ENCODE measurements around the gene CRTC2. TPM values are rescaled to one million over a fixed set of nuclear protein-coding genes. Genes with fewer than 3 reads are reported as not detected.
"Not testable (repeated sequence)": the region's sequence is repeated elsewhere in the genome, so short reads cannot be mapped to it uniquely, and the experiment has no call there.

The CRTC2 gene
- total RNA-seq, 2 donors from 2014 or later = 84.9 to 131 TPM

- not testable (repeated sequence) for H3K9me3 Mint-ChIP-seq; H3K4me1 Mint-ChIP-seq; ATAC-seq (replicated peaks); H3K36me3 Mint-ChIP-seq (ENCODE audit: low read depth); H3K4me3 Mint-ChIP-seq; H3K27me3 Mint-ChIP-seq; H3K27ac Mint-ChIP-seq
Observed at GRCh38 chr1:153981735-153982134, 23.3 kb upstream of the CRTC2 start.

GRCh38 chr1:153979091-153979490, 20.7 kb upstream of the CRTC2 start:
- H3K36me3 Mint-ChIP-seq (ENCODE audit: low read depth) = peaks cover 36% of the 10 kb centered on the region
- peak overlapping the region; percentile 94 for H3K27ac Mint-ChIP-seq
- H3K9me3 Mint-ChIP-seq; H3K27me3 Mint-ChIP-seq; ATAC-seq (replicated peaks): not testable (repeated sequence)
- peaks cover 13% of the 10 kb centered on the region for H3K4me1 Mint-ChIP-seq
- H3K4me3 Mint-ChIP-seq = peak overlapping the region; percentile 98

GRCh38 chr1:153978274-153978909, 20.0 kb upstream of the CRTC2 start:
- Mint-ChIP-seq H3K4me3 (peak overlapping the region; percentile 98), H3K36me3 (ENCODE audit: low read depth) (peaks cover 43% of the 10 kb centered on the region), H3K27me3 (no peaks in the 10 kb centered on the region), H3K9me3 (no peaks in the 10 kb centered on the region), H3K4me1 (peaks cover 13% of the 10 kb centered on the region), H3K27ac (peak overlapping the region; percentile 94)
- peak; percentile 5 for ATAC-seq (replicated peaks)

GRCh38 chr1:153977250-153978240, 19.1 kb upstream of the CRTC2 start, which contains the start of gene JTB:
Gene JTB, minus strand, starts transcription at chr1:153977674. Its CDS starts 422 bp downstream, at chr1:153977252.
- Mint-ChIP-seq H3K4me1 (peaks cover 13% of the 10 kb centered on the region), H3K9me3 (no peaks in the 10 kb centered on the region), H3K4me3 (peak within 1 kb of the TSS; percentile 98), H3K36me3 (ENCODE audit: low read depth) (peaks cover 48% of the 10 kb centered on the region), H3K27ac (peak within 1 kb of the TSS; percentile 94), H3K27me3 (no peaks in the 10 kb centered on the region)
- ATAC-seq (replicated peaks) = peak; percentile 94

DNA sequence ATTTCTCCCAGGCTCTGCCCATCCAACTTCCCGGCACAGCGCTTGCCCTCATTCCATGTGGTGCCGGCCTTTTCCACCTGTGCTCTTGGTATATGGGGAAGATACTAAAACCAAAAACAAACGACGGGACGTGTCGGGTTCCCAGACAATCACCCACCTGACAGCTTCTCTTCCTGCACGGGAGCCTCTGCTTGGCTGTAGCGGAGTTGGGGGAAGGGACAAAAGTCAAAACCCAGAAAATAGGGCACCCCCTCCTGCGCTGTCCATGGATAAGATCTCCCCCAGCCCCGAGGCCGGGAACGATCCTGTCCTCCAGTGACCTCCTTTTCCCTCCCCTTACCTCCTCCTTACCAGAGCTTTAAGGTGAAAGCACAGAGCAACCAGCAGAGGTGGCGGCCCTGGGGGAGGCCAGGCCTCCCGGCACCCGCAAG, 18.4 kb upstream of the CRTC2 start:
- H3K4me3 Mint-ChIP-seq = peak overlapping the region; percentile 98
- no peaks in the 10 kb centered on the region for H3K27me3 Mint-ChIP-seq
- ATAC-seq (replicated peaks) = peak; percentile 8
- peaks cover 13% of the 10 kb centered on the region for H3K4me1 Mint-ChIP-seq
- H3K27ac Mint-ChIP-seq = peak overlapping the region; percentile 94
- H3K9me3 Mint-ChIP-seq = no peaks in the 10 kb centered on the region
- peaks cover 48% of the 10 kb centered on the region for H3K36me3 Mint-ChIP-seq (ENCODE audit: low read depth)

DNA sequence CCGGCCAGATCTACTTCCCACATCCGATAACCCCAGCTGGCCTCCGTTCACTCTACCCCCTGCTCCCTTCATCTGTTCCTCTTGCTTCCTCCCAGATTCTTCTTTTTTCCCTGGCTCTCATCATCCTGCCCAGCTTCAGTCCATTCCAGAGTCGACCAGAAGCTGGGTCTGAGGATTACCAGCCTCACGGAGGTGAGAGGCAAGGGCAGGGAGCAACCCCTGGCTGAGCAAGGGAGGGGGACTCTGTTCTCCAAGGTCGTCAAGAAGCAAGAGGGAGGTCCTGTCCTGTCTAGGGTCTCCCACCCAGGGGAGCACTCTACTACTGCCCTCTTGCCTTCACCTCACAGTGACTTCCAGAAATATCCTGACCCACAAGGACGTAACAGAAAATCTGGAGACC, 15.1 kb upstream of the CRTC2 start:
- Mint-ChIP-seq H3K27me3 (no peaks in the 10 kb centered on the region), H3K4me1 (peaks cover 12% of the 10 kb centered on the region), H3K9me3 (no peaks in the 10 kb centered on the region), H3K4me3 (no peak overlapping the region), H3K36me3 (ENCODE audit: low read depth) (peaks cover 48% of the 10 kb centered on the region), H3K27ac (peak overlapping the region; percentile 52)
- no peak for ATAC-seq (replicated peaks)

DNA sequence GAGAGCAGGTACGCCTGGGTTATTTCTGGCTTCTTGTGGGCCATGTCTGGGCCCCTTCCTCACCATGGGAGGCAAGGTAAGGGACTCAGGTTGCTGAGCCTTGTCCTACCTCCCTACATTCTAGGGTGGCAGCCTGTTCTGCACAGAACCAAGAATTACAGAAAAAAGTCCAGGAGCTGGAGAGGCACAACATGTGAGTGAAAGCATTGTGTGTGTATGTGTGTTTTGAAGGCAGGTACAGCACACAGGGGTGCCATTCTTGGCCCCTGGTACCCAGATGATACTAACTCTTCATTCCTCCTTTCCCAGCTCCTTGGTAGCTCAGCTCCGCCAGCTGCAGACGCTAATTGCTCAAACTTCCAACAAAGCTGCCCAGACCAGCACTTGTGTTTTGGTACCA, 14.7 kb upstream of the CRTC2 start:
- Mint-ChIP-seq H3K27me3 (no peaks in the 10 kb centered on the region), H3K27ac (peak overlapping the region; percentile 52), H3K4me3 (no peak overlapping the region), H3K9me3 (no peaks in the 10 kb centered on the region), H3K36me3 (ENCODE audit: low read depth) (peaks cover 48% of the 10 kb centered on the region), H3K4me1 (peaks cover 12% of the 10 kb centered on the region)
- no peak for ATAC-seq (replicated peaks)

GRCh38 chr1:153970346-153970745, 11.9 kb upstream of the CRTC2 start:
- H3K27ac Mint-ChIP-seq = no peak overlapping the region
- no peak overlapping the region for H3K4me3 Mint-ChIP-seq
- H3K9me3 Mint-ChIP-seq = no peaks in the 10 kb centered on the region
- no peak for ATAC-seq (replicated peaks)
- peaks cover 24% of the 10 kb centered on the region for H3K4me1 Mint-ChIP-seq
- peaks cover 38% of the 10 kb centered on the region for H3K36me3 Mint-ChIP-seq (ENCODE audit: low read depth)
- no peaks in the 10 kb centered on the region for H3K27me3 Mint-ChIP-seq

DNA sequence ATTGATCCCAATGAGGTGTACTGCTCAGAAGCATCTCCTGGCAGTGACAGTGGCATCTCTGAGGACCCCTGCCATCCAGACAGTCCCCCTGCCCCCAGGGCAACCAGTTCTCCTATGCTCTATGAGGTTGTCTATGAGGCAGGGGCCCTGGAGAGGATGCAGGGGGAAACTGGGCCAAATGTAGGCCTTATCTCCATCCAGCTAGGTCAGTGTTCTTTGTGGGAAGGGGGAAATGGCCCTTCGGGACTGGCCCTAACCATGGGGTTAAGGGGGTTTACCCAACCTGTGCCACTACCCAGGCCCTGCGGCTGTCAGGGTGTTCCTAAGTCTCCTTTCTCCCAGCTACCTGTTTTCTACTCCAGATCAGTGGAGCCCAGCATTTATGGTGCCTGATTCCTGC, 10.6 kb upstream of the CRTC2 start:
- no peaks in the 10 kb centered on the region for H3K9me3 Mint-ChIP-seq
- H3K4me3 Mint-ChIP-seq = peak overlapping the region; percentile 99
- peaks cover 24% of the 10 kb centered on the region for H3K36me3 Mint-ChIP-seq (ENCODE audit: low read depth)
- no peak for ATAC-seq (replicated peaks)
- peaks cover 24% of the 10 kb centered on the region for H3K4me1 Mint-ChIP-seq
- no peak overlapping the region for H3K27ac Mint-ChIP-seq
- H3K27me3 Mint-ChIP-seq = no peaks in the 10 kb centered on the region

DNA sequence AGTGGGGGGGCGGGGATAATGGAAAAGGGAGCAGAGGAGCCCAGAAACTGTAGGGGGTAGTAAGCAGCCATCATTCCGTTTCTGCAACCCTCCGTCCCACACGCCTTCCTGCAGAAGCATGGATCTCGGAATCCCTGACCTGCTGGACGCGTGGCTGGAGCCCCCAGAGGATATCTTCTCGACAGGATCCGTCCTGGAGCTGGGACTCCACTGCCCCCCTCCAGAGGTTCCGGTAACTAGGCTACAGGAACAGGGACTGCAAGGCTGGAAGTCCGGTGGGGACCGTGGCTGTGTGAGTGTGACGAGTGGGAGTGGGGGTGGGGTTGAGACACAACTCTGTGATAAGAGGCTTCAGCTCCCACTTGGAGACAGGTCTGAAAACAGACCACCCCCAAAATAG, 10.0 kb upstream of the CRTC2 start:
- Mint-ChIP-seq H3K27ac (peak overlapping the region; percentile 94), H3K9me3 (no peaks in the 10 kb centered on the region)
- ATAC-seq (replicated peaks) = no peak

GRCh38 chr1:153968000-153968363, 9.6 kb upstream of the CRTC2 start:
- peak overlapping the region; percentile 99 for H3K4me3 Mint-ChIP-seq
- peaks cover 15% of the 10 kb centered on the region for H3K36me3 Mint-ChIP-seq (ENCODE audit: low read depth)
- peaks cover 24% of the 10 kb centered on the region for H3K4me1 Mint-ChIP-seq
- H3K9me3 Mint-ChIP-seq = no peaks in the 10 kb centered on the region
- peak overlapping the region; percentile 94 for H3K27ac Mint-ChIP-seq
- ATAC-seq (replicated peaks) = no peak
- H3K27me3 Mint-ChIP-seq = no peaks in the 10 kb centered on the region

More for the DNA sequence above, 10.0 kb upstream of the CRTC2 start:
- Mint-ChIP-seq H3K4me3 (peak overlapping the region; percentile 99), H3K27me3 (no peaks in the 10 kb centered on the region), H3K36me3 (ENCODE audit: low read depth) (peaks cover 18% of the 10 kb centered on the region), H3K4me1 (peaks cover 24% of the 10 kb centered on the region)

DNA sequence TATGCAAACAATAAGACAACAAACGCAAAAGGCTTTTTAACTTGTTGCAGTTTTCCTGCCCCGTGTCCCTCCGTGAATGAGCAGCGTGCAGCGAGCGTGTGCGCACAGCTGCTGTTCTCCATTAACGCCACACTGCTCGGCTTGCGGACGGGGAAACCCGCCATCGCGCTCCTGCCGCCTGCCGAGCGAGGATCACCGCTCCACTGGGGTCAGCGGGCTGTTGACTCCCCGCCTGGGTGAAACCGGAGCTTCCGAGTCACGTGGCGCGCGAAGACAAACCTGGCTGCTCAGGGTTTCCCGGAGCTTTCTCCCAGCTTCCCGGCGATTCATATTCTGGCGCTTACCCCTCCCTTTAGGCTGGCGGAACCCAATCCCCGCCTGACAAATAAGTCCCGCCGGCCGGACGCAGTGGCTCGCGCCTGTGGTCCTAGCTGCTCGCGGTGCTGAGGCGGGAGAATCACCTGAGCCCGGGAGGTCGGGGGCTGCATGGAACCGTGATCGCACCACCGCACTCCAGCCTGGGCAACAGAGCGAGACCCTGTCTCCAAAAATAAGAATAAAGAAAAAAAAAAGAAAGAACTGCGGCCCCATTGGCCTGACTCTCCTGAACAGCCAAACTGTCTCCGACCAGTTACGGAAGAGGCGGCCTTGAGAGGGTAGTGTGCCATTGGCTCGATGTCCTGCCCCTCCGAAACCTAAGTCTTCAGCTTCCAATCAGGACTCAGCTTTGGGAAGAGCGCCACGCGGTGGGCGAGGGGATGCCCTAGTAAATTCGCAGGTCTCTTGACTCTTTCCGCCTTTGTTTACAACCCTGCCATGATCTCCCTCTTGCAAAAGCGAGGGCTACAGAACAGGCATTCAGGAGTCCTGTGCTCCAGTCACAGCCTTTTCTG, 8.9 kb upstream of the CRTC2 start, which contains the start of gene CREB3L4:
Gene CREB3L4 (plus strand): TSS at position 796 of the 893 bp plus-strand sequence. CDS start 624 bp downstream, outside the sequence.
- Mint-ChIP-seq H3K9me3 (no peaks in the 10 kb centered on the region), H3K36me3 (ENCODE audit: low read depth) (peaks cover 21% of the 10 kb centered on the region), H3K4me3 (peak within 1 kb of the TSS; percentile 99), H3K27me3 (no peaks in the 10 kb centered on the region), H3K4me1 (peaks cover 27% of the 10 kb centered on the region), H3K27ac (peak within 1 kb of the TSS; percentile 94)
- peak; percentile 77 for ATAC-seq (replicated peaks)

GRCh38 chr1:153963850-153964331, 5.5 kb upstream of the CRTC2 start:
- no peaks in the 10 kb centered on the region for H3K27me3 Mint-ChIP-seq
- no peaks in the 10 kb centered on the region for H3K9me3 Mint-ChIP-seq
- H3K36me3 Mint-ChIP-seq (ENCODE audit: low read depth) = peaks cover 56% of the 10 kb centered on the region
- H3K4me3 Mint-ChIP-seq = peak overlapping the region; percentile 99
- H3K27ac Mint-ChIP-seq = peak overlapping the region; percentile 86
- no peak for ATAC-seq (replicated peaks)
- peaks cover 30% of the 10 kb centered on the region for H3K4me1 Mint-ChIP-seq
